ENCODE data around the gene CUTA.

CUTA gene

DNA sequence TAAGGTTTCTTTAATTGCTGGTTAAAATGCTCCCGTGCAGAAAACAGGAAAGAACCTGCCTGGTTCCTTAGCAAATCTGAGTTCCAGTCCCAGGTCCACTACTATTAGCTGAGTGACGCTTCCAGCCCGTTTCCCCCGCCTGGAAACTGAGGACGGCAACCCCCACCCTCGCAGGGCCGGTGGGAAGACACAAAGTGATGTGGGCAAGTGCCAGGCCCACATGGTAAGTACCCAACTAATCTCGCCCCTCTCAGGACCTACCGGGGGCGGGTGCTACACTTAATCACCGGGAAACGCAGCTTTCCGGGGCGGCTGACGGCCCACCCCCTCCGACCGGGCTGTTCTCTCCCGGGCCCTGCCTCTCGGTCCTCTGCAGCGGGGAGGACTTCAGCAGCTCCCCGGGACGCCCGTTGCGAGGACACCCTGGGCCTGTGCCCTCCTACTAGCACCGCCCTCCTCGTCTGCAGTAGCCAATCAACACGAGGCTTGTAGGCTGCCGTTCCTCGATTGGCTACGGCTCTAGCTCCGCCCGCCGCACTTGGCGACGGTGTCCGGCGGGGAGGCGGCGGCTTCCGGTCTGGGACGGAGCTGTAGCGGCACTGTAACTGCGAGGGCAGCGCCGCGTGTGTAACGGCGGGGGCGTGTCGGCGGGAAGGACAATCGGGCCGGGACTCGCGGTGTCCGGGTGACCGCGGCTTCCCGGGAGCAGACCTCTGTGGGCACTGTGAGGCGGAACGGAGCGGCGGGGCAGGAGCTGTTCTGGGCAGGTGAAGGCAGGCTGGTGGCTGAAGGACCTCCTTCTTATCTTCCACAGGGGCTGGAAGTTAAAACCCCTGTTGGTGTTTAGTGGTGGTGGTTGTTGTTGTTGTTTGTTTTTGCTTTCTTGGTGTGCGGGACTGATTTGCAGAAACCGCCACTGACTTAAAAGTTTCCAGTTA, 36.4 kb upstream of the CUTA start, which contains the start of gene ZBTB9:
Gene ZBTB9, plus strand, starts transcription at position 568 of the 938 bp plus-strand sequence. CDS start 525 bp downstream, outside the sequence.
- DNase-seq (ENCODE audit: extremely low read depth, low read depth) = peak; percentile 91
- TF ChIP-seq, protein P1, sequence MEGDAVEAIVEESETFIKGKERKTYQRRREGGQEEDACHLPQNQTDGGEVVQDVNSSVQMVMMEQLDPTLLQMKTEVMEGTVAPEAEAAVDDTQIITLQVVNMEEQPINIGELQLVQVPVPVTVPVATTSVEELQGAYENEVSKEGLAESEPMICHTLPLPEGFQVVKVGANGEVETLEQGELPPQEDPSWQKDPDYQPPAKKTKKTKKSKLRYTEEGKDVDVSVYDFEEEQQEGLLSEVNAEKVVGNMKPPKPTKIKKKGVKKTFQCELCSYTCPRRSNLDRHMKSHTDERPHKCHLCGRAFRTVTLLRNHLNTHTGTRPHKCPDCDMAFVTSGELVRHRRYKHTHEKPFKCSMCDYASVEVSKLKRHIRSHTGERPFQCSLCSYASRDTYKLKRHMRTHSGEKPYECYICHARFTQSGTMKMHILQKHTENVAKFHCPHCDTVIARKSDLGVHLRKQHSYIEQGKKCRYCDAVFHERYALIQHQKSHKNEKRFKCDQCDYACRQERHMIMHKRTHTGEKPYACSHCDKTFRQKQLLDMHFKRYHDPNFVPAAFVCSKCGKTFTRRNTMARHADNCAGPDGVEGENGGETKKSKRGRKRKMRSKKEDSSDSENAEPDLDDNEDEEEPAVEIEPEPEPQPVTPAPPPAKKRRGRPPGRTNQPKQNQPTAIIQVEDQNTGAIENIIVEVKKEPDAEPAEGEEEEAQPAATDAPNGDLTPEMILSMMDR (IDR thresholded peaks at IDR 0.05; ENCODE audit: low read depth, low read length) = no peak

GRCh38 chr6:33453393-33454008, 35.6 kb upstream of the CUTA start:
- DNase-seq (ENCODE audit: extremely low read depth, low read depth) = no peak
- TF ChIP-seq, protein P1 (IDR thresholded peaks at IDR 0.05; ENCODE audit: low read depth, low read length) = no peak

DNA sequence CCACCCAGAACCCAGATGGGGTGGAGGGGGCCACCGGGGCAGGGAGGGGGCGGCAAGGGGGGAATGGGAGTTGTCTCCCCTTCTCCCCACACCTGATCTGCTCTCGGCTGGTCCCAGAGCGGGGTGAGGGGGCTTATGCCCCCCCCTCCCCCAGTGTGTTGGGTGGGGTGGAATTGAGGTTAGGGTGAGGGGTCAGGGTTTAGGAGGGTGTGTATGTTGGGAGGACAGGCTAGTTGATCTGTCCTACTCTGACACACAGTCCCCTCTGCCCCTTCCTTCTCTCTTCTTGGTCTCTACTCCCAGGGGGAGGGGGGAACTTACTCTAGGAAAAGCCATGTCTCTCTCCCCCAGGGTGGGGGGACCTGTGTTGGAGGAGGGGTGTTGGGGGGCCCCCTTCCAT, 34.6 kb upstream of the CUTA start:
- TF ChIP-seq, protein P1 (IDR thresholded peaks at IDR 0.05; ENCODE audit: low read depth, low read length) = no peak
- DNase-seq (ENCODE audit: extremely low read depth, low read depth) = no peak

- TF ChIP-seq, protein P1 (IDR thresholded peaks at IDR 0.05; ENCODE audit: low read depth, low read length) = no peak
- no peak for DNase-seq (ENCODE audit: extremely low read depth, low read depth)
These were observed 33.7 kb upstream of the CUTA start for GRCh38 chr6:33451606-33452005.

- TF ChIP-seq, protein P1 (IDR thresholded peaks at IDR 0.05; ENCODE audit: low read depth, low read length) = no peak
- DNase-seq (ENCODE audit: extremely low read depth, low read depth) = no peak
These were observed 32.5 kb upstream of the CUTA start for GRCh38 chr6:33450434-33450833.

GRCh38 chr6:33446356-33446755, 28.4 kb upstream of the CUTA start:
- TF ChIP-seq, protein P1 (IDR thresholded peaks at IDR 0.05; ENCODE audit: low read depth, low read length) = no peak
- no peak for DNase-seq (ENCODE audit: extremely low read depth, low read depth)

- TF ChIP-seq, protein P1 (IDR thresholded peaks at IDR 0.05; ENCODE audit: low read depth, low read length) = no peak
- DNase-seq (ENCODE audit: extremely low read depth, low read depth) = no peak
These were observed 27.3 kb upstream of the CUTA start for GRCh38 chr6:33445119-33445603.

Measured in AG09319 (cell line).